ENCODE measurements around the gene DENND2D.

DENND2D gene

GRCh38 chr1:111164151-111164550 lies 36.3 kb downstream of the DENND2D start:
- DNase-seq, result no peak

DNA sequence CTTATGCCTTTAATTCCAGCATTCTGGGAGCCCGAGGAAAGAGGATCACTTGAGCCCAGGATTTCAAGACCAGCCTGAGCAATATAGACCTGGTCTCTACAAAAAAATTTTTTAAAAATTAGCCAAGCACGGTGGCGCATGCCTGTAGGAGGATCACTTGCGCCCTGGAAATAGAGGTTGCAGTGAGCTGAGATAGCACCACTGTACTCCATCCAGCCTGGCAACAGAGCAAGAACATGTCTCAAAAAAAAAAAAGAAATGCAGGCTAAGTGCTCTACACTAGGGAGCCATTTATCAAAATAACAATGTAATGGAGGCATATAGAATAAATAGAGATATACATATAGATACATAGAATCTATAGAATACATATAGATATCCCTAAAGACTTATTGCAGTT lies 37.1 kb downstream of the DENND2D start:
- DNase-seq, result no peak

DNA sequence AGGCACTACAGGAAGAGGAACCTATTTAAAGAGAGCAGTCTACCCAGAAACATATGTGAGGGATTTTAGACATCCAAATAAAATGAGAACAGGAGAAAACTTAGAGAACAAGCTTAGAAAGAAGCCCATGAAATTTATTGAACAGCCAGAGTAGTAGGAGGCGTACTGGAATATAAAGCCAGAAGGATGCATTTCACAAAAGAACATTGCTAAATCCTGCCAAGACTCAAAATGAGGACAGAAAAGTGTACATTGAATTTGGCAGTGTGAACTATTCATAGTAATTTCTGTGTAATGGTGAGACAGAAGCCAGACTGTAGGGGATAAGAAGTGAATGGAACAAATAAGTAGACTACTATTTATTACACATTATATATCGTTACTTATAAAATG lies 38.0 kb downstream of the DENND2D start:
- no peak for DNase-seq

- no peak for DNase-seq
Measured at GRCh38 chr1:111161843-111162487, 38.5 kb downstream of the DENND2D start.

DNA sequence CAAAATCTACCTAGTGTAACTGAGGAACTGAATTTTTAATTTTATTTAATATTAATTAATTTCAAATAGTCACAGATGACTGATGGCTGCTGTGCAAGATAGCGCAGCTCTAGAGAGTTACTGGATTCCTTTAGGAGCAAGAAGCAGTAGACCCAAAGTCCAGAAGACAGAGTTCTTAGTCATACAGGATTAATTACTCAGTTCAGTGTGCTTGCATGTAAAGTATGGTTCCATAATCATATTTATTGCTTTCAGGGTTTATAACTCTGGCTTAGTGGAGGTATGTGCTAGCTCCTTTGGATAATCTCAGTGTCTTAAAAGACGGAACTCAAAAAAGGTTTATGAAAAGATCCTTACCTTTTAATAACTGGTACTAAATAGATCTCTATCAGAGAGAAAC lies 43.0 kb downstream of the DENND2D start:
- no peak for DNase-seq

DNA sequence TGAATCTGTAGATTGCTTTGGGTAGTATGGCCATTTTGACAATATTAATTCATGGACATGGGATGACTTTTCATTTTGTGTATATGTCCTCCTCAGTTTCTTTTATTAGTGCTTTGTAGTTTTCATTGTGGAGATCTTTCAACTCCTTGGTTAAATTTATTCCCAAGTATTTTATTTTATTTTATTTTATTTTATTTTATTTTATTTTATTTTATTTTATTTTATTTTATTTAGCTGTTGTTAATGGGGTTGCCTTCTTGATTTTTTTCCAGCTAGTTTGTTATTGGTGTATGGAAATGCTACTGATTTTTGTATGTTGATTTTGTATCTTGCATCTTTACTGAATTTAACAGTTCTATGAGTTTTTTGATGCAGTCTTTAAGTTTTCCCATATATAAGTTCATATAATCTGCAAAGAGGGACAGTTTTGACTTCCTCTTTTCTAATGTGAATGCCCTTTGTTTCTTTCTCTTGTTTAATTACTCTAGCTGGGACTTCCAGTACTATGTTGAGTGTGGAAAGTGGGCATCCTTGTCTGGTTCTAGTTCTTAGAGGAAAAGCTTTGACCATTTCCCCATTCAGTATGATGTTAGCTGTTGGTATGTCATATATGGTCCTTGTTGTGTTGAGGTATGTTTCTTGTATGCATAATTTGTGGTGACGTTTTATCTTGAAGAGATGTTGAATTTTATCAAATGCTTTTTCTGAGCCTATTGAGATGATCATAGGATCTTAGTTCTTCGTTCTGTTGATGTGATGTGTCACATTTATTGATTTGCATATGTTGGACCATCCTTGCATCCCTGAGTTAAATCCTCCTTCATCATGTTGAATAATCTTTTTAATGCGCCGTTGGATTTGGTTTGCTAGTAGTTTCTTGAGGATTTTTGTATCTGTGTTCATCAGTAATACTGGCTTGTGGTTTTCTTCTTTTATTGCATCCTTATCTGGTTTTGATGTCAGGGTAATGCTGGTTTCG lies 46.1 kb downstream of the DENND2D start:
- DNase-seq, result no peak

- DNase-seq, result no peak
Measured at GRCh38 chr1:111151838-111152237, 48.6 kb downstream of the DENND2D start.

DNA sequence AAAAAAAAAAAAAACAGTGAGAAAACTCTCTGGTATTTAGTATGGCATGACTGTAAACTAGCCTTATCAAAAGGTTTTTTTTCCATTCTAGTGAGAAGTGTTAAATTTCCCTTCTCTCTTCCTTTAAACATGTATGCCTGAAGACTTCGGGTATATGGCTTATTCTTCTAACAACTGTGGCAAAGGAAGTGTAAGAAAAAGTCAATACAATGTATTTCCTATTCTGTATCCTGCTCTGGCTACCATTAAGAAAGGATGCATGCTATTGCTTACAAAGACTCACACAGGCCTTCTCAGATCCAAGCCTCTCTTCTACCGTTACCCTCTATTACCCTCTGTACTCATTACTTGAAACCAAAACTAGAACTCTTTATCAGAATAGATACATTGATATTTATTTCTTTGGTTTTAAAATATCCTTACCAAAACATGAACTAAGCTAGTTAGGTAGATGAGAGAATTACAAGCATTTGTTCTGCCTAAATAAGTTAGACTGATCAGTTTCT lies 52.0 kb downstream of the DENND2D start:
- no peak for DNase-seq

DNA sequence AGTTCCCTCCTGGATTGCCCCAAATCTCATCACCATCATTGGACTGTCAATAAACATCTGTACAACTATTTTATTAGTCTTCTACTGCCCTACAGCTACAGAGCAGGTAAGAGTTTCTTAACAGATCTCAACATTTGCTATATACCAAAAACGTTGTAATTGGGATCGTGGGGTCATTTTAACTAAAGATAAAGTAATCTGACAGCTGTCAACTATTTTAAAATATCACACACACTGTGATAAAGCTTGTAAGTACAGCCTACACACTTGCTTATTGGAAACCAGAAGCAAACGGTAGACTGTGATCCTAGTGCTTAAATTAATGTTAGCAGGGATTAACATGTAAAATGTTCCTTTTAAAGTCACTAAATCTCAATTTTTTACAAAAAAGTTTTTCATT lies 52.5 kb downstream of the DENND2D start:
- DNase-seq, result no peak

DNA sequence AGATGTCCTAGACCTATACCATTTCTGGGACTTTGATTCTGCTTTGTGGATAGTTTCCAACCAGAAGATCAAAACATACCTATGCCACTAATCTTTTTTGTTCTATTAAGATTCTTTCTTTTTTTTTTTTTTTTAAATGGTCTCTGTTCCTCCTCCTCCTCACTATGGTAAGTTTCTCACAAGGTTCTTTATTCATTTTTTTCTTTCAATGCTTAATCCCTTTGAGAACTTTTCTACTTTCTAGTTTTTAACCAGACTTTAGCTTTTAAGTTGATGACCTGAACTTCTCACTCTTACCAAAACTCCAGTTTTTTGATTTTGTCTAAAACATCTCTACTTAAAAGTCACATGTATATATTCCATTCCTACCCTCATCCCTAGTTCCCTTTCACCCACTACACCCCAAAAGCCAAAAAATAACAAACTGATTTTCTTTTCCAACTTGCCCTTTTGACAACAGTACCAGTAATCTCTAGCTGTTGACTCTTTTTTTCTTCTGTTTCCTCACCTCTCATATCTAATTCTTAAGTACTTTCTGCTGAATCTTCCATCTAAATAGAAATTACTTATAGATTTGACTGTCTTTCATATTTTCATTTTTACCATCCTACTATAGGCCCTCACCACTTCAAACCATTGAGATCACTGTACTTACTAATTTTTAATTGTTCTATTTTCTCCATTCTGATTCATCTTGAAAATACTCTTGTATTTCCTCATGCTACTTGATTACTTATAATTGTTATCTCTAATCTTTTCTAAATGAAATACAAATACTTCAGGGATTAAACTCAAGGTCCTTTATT lies 54.3 kb downstream of the DENND2D start:
- DNase-seq, result no peak

DNA sequence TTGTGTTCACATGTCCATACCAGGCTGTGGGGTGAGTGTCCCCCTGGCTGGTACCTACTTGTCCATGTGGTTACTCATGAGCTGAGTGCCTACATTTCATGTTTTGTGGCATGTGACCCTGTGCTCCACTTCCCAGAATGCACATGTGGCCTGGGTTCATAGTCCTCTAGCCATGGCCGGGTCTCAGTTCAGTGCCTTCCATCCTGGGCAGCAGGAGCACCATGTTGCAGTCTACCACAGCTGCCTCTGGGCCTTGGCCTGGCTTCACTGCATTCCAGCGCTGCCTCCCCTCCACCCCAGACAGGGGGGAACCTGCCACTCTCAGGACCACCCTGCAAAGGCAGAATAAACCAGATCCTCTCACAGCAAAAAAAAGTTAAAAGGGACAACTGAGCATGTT lies 54.9 kb downstream of the DENND2D start:
- DNase-seq, result no peak

- DNase-seq, result no peak
Measured at GRCh38 chr1:111142356-111142975, 58.0 kb downstream of the DENND2D start.

- DNase-seq, result no peak
Measured at GRCh38 chr1:111141245-111142220, 58.9 kb downstream of the DENND2D start.

GRCh38 chr1:111140680-111140967 lies 59.8 kb downstream of the DENND2D start:
- DNase-seq, result no peak

GRCh38 chr1:111139956-111140679 lies 60.3 kb downstream of the DENND2D start, which contains the start of the genes CEPT1 and DRAM2:
Gene CEPT1 (plus strand): TSS chr1:111140223. CDS start chr1:111147715, 7,492 bp downstream.
Gene DRAM2 (minus strand): TSS chr1:111140093. CDS start chr1:111131554, 8,539 bp downstream.
- DNase-seq, result peak; percentile 97

DNA sequence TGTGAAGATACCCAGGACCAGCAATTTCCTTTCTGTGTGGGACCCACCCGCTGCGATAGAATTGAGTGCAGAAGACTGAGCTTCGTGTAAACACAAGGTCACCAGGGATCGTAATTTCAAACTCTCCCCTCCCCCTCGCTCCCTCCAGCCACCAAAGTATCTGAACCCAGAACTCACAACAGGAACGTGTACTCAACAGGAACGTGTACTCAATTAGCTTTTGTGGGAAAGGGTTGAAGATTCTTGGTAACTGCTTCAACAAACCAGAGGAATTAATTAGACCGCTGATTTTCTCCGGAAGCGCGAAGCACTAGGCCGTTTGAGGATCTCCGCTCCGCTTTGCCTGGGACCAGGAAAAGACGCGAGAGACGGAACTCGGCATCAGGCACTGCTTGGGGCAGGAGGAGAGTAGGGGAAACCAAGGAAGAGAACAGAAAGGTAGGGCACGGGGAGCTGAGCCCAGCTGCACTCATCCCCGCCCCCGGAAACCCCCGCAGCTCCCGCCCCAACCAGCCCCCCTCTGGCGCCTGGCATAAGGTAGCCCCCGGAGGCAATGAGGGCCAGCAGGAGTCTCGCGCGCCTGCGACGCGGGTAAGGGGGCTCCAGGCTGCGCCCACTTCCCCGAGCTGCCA lies 61.0 kb downstream of the DENND2D start:
- DNase-seq, result no peak

Measured in right hindlimb (tissue), 1 donor.